SU-DHL-6 (cell line): ENCODE measurements around the gene CHD5.

Experiments
- EZH2phosphoT487 ChIP-seq: fragments of 200-600 bp; sonication (generic), shearing (Covaris generic); conservative IDR thresholded peaks from 2 replicates; pipeline ENCODE4 v1.6.1; 2018; ENCODE audit warnings: mild to moderate bottlenecking, antibody characterized with exemption, low read length, moderate library complexity, mixed read lengths
- TF ChIP-seq, protein P1 (sequence below): fragments of 200-600 bp; sonication (generic); IDR thresholded peaks from one replicate; pipeline ENCODE4 v1.5.1; 2017; ENCODE audit warnings: antibody characterized with exemption, mild to moderate bottlenecking, low read length, moderate library complexity; ENCODE audit not compliant: insufficient read depth, poor library complexity, severe bottlenecking

DNA sequence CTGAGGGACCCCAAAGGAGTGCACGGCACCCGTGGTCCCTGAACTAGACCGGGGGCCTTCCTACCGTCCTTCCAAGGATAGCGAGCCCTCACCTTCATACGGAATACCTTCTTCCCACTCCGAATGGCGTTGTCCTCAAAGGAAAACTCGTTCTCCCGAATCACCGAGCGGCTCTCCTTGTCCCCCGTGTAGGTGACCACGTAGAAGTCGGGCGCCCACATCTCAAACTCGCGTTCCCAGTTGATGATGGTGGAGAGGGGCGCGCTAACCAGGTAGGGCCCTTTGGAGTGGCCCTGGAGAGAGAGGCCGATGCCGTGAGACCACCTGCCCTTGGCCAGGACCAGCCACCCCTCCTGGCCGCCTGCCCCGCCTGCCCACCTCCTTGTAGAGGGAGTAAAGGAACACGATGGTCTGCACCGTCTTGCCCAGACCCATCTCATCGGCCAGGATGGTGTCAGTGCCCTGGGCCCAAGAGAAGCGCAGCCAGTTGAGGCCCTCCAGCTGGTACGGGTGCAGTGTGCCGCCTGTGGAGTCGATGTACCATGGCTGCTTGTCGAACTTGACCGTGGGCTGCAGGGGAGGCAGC lies 38.0 kb downstream of the CHD5 start:
- TF ChIP-seq, protein P1, sequence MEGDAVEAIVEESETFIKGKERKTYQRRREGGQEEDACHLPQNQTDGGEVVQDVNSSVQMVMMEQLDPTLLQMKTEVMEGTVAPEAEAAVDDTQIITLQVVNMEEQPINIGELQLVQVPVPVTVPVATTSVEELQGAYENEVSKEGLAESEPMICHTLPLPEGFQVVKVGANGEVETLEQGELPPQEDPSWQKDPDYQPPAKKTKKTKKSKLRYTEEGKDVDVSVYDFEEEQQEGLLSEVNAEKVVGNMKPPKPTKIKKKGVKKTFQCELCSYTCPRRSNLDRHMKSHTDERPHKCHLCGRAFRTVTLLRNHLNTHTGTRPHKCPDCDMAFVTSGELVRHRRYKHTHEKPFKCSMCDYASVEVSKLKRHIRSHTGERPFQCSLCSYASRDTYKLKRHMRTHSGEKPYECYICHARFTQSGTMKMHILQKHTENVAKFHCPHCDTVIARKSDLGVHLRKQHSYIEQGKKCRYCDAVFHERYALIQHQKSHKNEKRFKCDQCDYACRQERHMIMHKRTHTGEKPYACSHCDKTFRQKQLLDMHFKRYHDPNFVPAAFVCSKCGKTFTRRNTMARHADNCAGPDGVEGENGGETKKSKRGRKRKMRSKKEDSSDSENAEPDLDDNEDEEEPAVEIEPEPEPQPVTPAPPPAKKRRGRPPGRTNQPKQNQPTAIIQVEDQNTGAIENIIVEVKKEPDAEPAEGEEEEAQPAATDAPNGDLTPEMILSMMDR = no peak
- no peak for TF ChIP-seq EZH2phosphoT487
